H9 (cell line): Measurements from ENCODE around the gene PRPF18. TPM values are rescaled to one million over a fixed set of nuclear protein-coding genes. Genes with fewer than 3 reads are reported as not detected.

ENCODE experiments used
- DNase-seq: peaks from one replicate; pipeline ENCODE4 v3.0.0-alpha.2; 2017
- H2AFZ ChIP-seq: one replicate; pipeline ENCODE4 v1.6.1; 2013; ENCODE audit warnings: mild to moderate bottlenecking, low read length, control low read depth, moderate library complexity
- H2AK5ac ChIP-seq: 2 replicates; pipeline ENCODE4 v1.6.1; 2013; ENCODE audit warnings: low read length, control low read depth, mixed read lengths; ENCODE audit not compliant: insufficient read length
- H2BK120ac ChIP-seq: one replicate; pipeline ENCODE4 v1.6.1; 2013; ENCODE audit warnings: low read depth, mild to moderate bottlenecking, low read length, control low read depth, inconsistent platforms; ENCODE audit not compliant: poor library complexity, severe bottlenecking
- H2BK12ac ChIP-seq: 2 replicates; pipeline ENCODE4 v1.6.1; 2013; ENCODE audit warnings: low read length, control low read depth, mixed read lengths, low read depth; ENCODE audit not compliant: insufficient read length
- H2BK15ac ChIP-seq: 2 replicates; pipeline ENCODE4 v1.6.1; 2013; ENCODE audit warnings: low read depth, low read length, control low read depth
- H2BK20ac ChIP-seq: one replicate; pipeline ENCODE4 v1.6.1; 2013; ENCODE audit warnings: low read depth, mild to moderate bottlenecking, low read length, control low read depth, inconsistent platforms; ENCODE audit not compliant: poor library complexity, severe bottlenecking
- H2BK5ac ChIP-seq: 2 replicates; pipeline ENCODE4 v1.6.1; 2013; ENCODE audit warnings: low read length, control low read depth, mixed read lengths; ENCODE audit not compliant: insufficient read length
- H3K14ac ChIP-seq: 2 replicates; pipeline ENCODE4 v1.6.1; 2013; ENCODE audit warnings: low read length, control low read depth; ENCODE audit not compliant: insufficient read depth
- H3K18ac ChIP-seq: 2 replicates; pipeline ENCODE4 v1.6.1; 2013; ENCODE audit warnings: low read depth, mild to moderate bottlenecking, mixed read lengths, low read length, control low read depth; ENCODE audit not compliant: insufficient read length
- H3K23ac ChIP-seq: 2 replicates; pipeline ENCODE4 v1.6.1; 2013; ENCODE audit warnings: low read length, control low read depth, mixed read lengths, low read depth; ENCODE audit not compliant: insufficient read length
- H3K23me2 ChIP-seq: 2 replicates; pipeline ENCODE4 v1.6.1; 2013; ENCODE audit warnings: low read depth, mild to moderate bottlenecking, mixed read lengths, low read length, control low read depth; ENCODE audit not compliant: insufficient read length, poor library complexity, severe bottlenecking
- H3K27ac ChIP-seq: 2 replicates; pipeline ENCODE4 v1.5.1; 2013; ENCODE audit warnings: low read length, control low read depth, mixed read lengths, low read depth; ENCODE audit not compliant: insufficient read length
- H3K27me3 ChIP-seq: 2 replicates; pipeline ENCODE4 v1.6.1; 2013; ENCODE audit warnings: low read length, control low read depth, inconsistent platforms; ENCODE audit not compliant: insufficient read depth
- H3K4ac ChIP-seq: 2 replicates; pipeline ENCODE4 v1.6.1; 2013; ENCODE audit warnings: low read depth, mild to moderate bottlenecking, control low read depth, inconsistent platforms, low read length, moderate library complexity
- H3K4me1 ChIP-seq: 2 replicates; pipeline ENCODE4 v1.6.1; 2013; ENCODE audit warnings: low read length, control low read depth, inconsistent platforms; ENCODE audit not compliant: insufficient read depth
- H3K4me2 ChIP-seq: 2 replicates; pipeline ENCODE4 v1.6.1; 2013; ENCODE audit warnings: low read length, control low read depth, mixed read lengths; ENCODE audit not compliant: insufficient read length, insufficient read depth
- H3K56ac ChIP-seq: 2 replicates; pipeline ENCODE4 v1.6.1; 2013; ENCODE audit warnings: low read depth, mild to moderate bottlenecking, mixed read lengths, low read length, control low read depth; ENCODE audit not compliant: insufficient read length
- H3K79me1 ChIP-seq: 2 replicates; pipeline ENCODE4 v1.6.1; 2013; ENCODE audit warnings: low read depth, mild to moderate bottlenecking, moderate library complexity, low read length, control low read depth, inconsistent platforms; ENCODE audit not compliant: insufficient read depth, poor library complexity, severe bottlenecking
- H3K79me2 ChIP-seq: 2 replicates; pipeline ENCODE4 v1.6.1; 2013; ENCODE audit warnings: low read length, control low read depth, inconsistent platforms; ENCODE audit not compliant: insufficient read depth
- H3K9ac ChIP-seq: 2 replicates; pipeline ENCODE4 v1.6.1; 2013; ENCODE audit warnings: low read length, control low read depth, mixed read lengths; ENCODE audit not compliant: insufficient read length; ENCODE audit errors: extremely low read depth
- H3K9me3 ChIP-seq: one replicate; pipeline ENCODE4 v1.6.1; 2013; ENCODE audit warnings: low read depth, low read length, inconsistent platforms; ENCODE audit not compliant: control insufficient read depth
- H3T11ph ChIP-seq: one replicate; pipeline ENCODE4 v1.6.1; 2013; ENCODE audit warnings: mild to moderate bottlenecking, low read length, control low read depth, inconsistent platforms
- H4K20me1 ChIP-seq: one replicate; pipeline ENCODE4 v1.6.1; 2013; ENCODE audit not compliant: control insufficient read depth, insufficient read length, insufficient read depth
- H4K5ac ChIP-seq: 2 replicates; pipeline ENCODE4 v1.6.1; 2013; ENCODE audit warnings: low read depth, mild to moderate bottlenecking, mixed read lengths, low read length, control low read depth; ENCODE audit not compliant: insufficient read length
- H4K8ac ChIP-seq: replicated peaks from 2 replicates; pipeline ENCODE4 v1.6.1; 2013; ENCODE audit warnings: low read length, control low read depth, mixed read lengths, low read depth; ENCODE audit not compliant: insufficient read length
- H4K91ac ChIP-seq: 2 replicates; pipeline ENCODE4 v1.6.1; 2013; ENCODE audit warnings: low read depth, mild to moderate bottlenecking, moderate library complexity, mixed read lengths, low read length, control low read depth; ENCODE audit not compliant: insufficient read length
- H3K27ac Mint-ChIP-seq, 3 experiments: 2 replicates in 2 of 3; 3 replicates in 1 of 3; pipeline ENCODE4 v1.8.0; 2020 to 2021; ENCODE audit warnings: mixed read lengths in 3 of 3, mild to moderate bottlenecking in 1 of 3, moderate library complexity in 1 of 3
- H3K27me3 Mint-ChIP-seq: 2 replicates; pipeline ENCODE4 v1.8.0; 2021; ENCODE audit warnings: low read depth, mild to moderate bottlenecking, moderate library complexity, mixed read lengths
- H3K36me3 Mint-ChIP-seq, 3 experiments: 2 replicates in 2 of 3; 3 replicates in 1 of 3; pipeline ENCODE4 v1.8.0; 2020 to 2021; ENCODE audit warnings: low read depth in 3 of 3, mixed read lengths in 3 of 3; ENCODE audit not compliant: insufficient read depth in 1 of 3
- H3K4me1 Mint-ChIP-seq, 2 experiments: 2 replicates each; pipeline ENCODE4 v1.8.0; 2020; ENCODE audit warnings: mixed read lengths in 2 of 2
- H3K4me3 Mint-ChIP-seq, 2 experiments: 2 replicates in 1 of 2; 3 replicates in 1 of 2; pipeline ENCODE4 v1.8.0; 2020 to 2021; ENCODE audit warnings: mild to moderate bottlenecking in 2 of 2, mixed read lengths in 2 of 2, moderate library complexity in 1 of 2
- H3K9me3 Mint-ChIP-seq, 2 experiments: 2 replicates in 1 of 2; 3 replicates in 1 of 2; pipeline ENCODE4 v1.8.0; 2020; ENCODE audit warnings: mild to moderate bottlenecking in 2 of 2, mixed read lengths in 2 of 2, moderate library complexity in 1 of 2
- CTCF ChIP-seq: fragments of 200-600 bp; sonication (generic); conservative IDR thresholded peaks from 3 replicates; pipeline ENCODE4 v1.8.0; 2021; ENCODE audit warnings: antibody characterized with exemption, mild to moderate bottlenecking
- WGBS: extraction: QIAGEN DNeasy Blood & Tissue Kit; methylation state at CpG from one replicate; pipeline ENCODE4 v1.1.7; 2013; ENCODE audit warnings: missing lambda C conversion rate, low lambda C conversion rate, mixed read lengths; ENCODE audit not compliant: insufficient read length; ENCODE audit errors: extremely low coverage; 5-methylcytosine and 5-hydroxymethylcytosine counted together
- total RNA-seq: library from RNA; stranded (reverse); gene quantifications from 2 replicates; pipeline ENCODE4 v1.2.1, GENCODE V29; 2021

The PRPF18 gene
- total RNA-seq, 1 experiment from 2014 or later: 17.1 TPM

GRCh38 chr10:13651969-13652720 lies 65.4 kb downstream of the PRPF18 start:
- Histone ChIP-seq H2BK15ac (no peak overlapping the region), H2BK120ac (no peak overlapping the region), H2AK5ac (no peak overlapping the region), H2BK5ac (no peak overlapping the region), H4K5ac (no peak overlapping the region), H3K14ac (no peak overlapping the region), H3K27ac (no peak overlapping the region), H3K9me3 (no peaks in the 10 kb centered on the region), H3T11ph (no peak overlapping the region), H3K9ac (no peak overlapping the region), H3K4me1 (no peaks in the 10 kb centered on the region), H3K56ac (no peak overlapping the region), H3K79me1 (no peaks in the 10 kb centered on the region), H2BK12ac (no peak overlapping the region), H3K4ac (no peak overlapping the region), H3K18ac (no peak overlapping the region), H2AFZ (no peak overlapping the region), H3K79me2 (no peaks in the 10 kb centered on the region), H4K8ac (no peak overlapping the region), H3K23ac (no peak overlapping the region), H4K20me1 (no peaks in the 10 kb centered on the region), H3K23me2 (no peaks in the 10 kb centered on the region), H4K91ac (no peak overlapping the region), H3K4me2 (no peak overlapping the region), H2BK20ac (no peak overlapping the region), H3K27me3 (no peaks in the 10 kb centered on the region)
- Mint-ChIP-seq H3K27ac (peak overlapping the region in 2 of 3 experiments; percentile 46 to 53; a peak in 2 of 7 replicates), H3K9me3 (no peaks in the 10 kb centered on the region), H3K4me3 (no peak overlapping the region), H3K27me3 (no peaks in the 10 kb centered on the region), H3K4me1 (peaks cover 0 to 7% of the 10 kb centered on the region in 2 experiments; a peak in 1 of 4 replicates), H3K36me3 (peaks cover 17 to 33% (median 27%) of the 10 kb centered on the region in 3 experiments; a peak in 6 of 7 replicates)
- no peak for TF ChIP-seq CTCF
- no CpG with 5 or more reads among the region's 5 CpGs for WGBS
- DNase-seq: no peak
